Measurements from ENCODE around the gene USH2A.
A peak's percentile ranks its signal among the peaks of the same experiment; 100 is the strongest.

USH2A gene

GRCh38 chr1:216111842-216112241 lies 311.4 kb downstream of the USH2A start:
- no peak for DNase-seq

GRCh38 chr1:216095400-216095799 lies 327.8 kb downstream of the USH2A start:
- DNase-seq = no peak

GRCh38 chr1:216090556-216090955 lies 332.7 kb downstream of the USH2A start:
- DNase-seq = no peak

- DNase-seq = no peak
Observed at GRCh38 chr1:216086678-216087077, 336.6 kb downstream of the USH2A start.

GRCh38 chr1:216081445-216081844 lies 341.8 kb downstream of the USH2A start:
- DNase-seq = no peak

- DNase-seq = no peak
Observed at GRCh38 chr1:216076751-216077150, 346.5 kb downstream of the USH2A start.

- DNase-seq = no peak
Observed at GRCh38 chr1:216075339-216075738, 347.9 kb downstream of the USH2A start.

- no peak for DNase-seq
Observed at GRCh38 chr1:216073793-216074595, 349.3 kb downstream of the USH2A start.

GRCh38 chr1:216071262-216071661 lies 352.0 kb downstream of the USH2A start:
- DNase-seq = no peak

GRCh38 chr1:216064643-216065042 lies 358.6 kb downstream of the USH2A start:
- no peak for DNase-seq

- no peak for DNase-seq
Observed at GRCh38 chr1:216057947-216058346, 365.3 kb downstream of the USH2A start.

- no peak for DNase-seq
Observed at GRCh38 chr1:216057063-216057462, 366.2 kb downstream of the USH2A start.

- DNase-seq = no peak
Observed at GRCh38 chr1:216055004-216055403, 368.2 kb downstream of the USH2A start.

GRCh38 chr1:216054600-216054999 lies 368.6 kb downstream of the USH2A start:
- DNase-seq = peak; percentile 85

GRCh38 chr1:216051071-216051470 lies 372.2 kb downstream of the USH2A start:
- DNase-seq = no peak

- DNase-seq = no peak
Observed at GRCh38 chr1:216049741-216050430, 373.4 kb downstream of the USH2A start.

- DNase-seq = no peak
Observed at GRCh38 chr1:216047811-216048572, 375.3 kb downstream of the USH2A start.

GRCh38 chr1:216046336-216046735 lies 376.9 kb downstream of the USH2A start:
- no peak for DNase-seq

- no peak for DNase-seq
Observed at GRCh38 chr1:216045400-216045799, 377.8 kb downstream of the USH2A start.

GRCh38 chr1:216044538-216044937 lies 378.7 kb downstream of the USH2A start:
- DNase-seq = no peak

- DNase-seq = peak; percentile 38
Observed at GRCh38 chr1:216034506-216034905, 388.7 kb downstream of the USH2A start.

GRCh38 chr1:216032961-216033614 lies 390.2 kb downstream of the USH2A start:
- DNase-seq = no peak

- no peak for DNase-seq
Observed at GRCh38 chr1:216032284-216032683, 391.0 kb downstream of the USH2A start.

All from NCI-H1436 (cell line).